HEK293 (cell line): Measurements from ENCODE around the gene R3HDM4.

Experiments used
- PRDM1 ChIP-seq: fragments of 450-650 bp; formaldehyde crosslinking; IDR thresholded peaks from 2 replicates; pipeline ENCODE4; 2016; ENCODE audit warnings: missing biosample characterization, missing genetic modification characterization
- ZNF202 ChIP-seq: fragments of 450-650 bp; formaldehyde crosslinking; IDR thresholded peaks from 2 replicates; pipeline ENCODE4 v1.5.1; 2016; ENCODE audit warnings: missing biosample characterization, missing genetic modification characterization, borderline replicate concordance
- ZNF24 ChIP-seq: fragments of 450-650 bp; formaldehyde crosslinking; IDR thresholded peaks from 2 replicates; pipeline ENCODE4 v1.5.1; 2016; ENCODE audit warnings: missing biosample characterization, missing genetic modification characterization
- ZNF398 ChIP-seq: fragments of 450-650 bp; formaldehyde crosslinking; IDR thresholded peaks from 2 replicates; pipeline ENCODE4 v1.5.1; 2017; ENCODE audit warnings: missing biosample characterization, missing genetic modification characterization
- ZNF549 ChIP-seq: fragments of 450-650 bp; IDR thresholded peaks from 2 replicates; pipeline ENCODE4 v1.5.1; 2018; ENCODE audit warnings: missing biosample characterization, missing genetic modification characterization, mild to moderate bottlenecking, inconsistent platforms, moderate library complexity
- ZNF791 ChIP-seq: fragments of 450-650 bp; formaldehyde crosslinking; IDR thresholded peaks from 2 replicates; pipeline ENCODE4 v1.5.1; 2016; ENCODE audit warnings: missing biosample characterization, missing genetic modification characterization
- ZSCAN18 ChIP-seq: fragments of 450-650 bp; formaldehyde crosslinking; IDR thresholded peaks from 2 replicates; pipeline ENCODE4 v1.5.1; 2016; ENCODE audit warnings: missing biosample characterization, missing genetic modification characterization
- TF ChIP-seq, protein P1 (sequence below): fragments of 450-650 bp; formaldehyde crosslinking; IDR thresholded peaks from 2 replicates; pipeline ENCODE4 v1.5.1; 2016; ENCODE audit warnings: missing biosample characterization, missing genetic modification characterization

DNA sequence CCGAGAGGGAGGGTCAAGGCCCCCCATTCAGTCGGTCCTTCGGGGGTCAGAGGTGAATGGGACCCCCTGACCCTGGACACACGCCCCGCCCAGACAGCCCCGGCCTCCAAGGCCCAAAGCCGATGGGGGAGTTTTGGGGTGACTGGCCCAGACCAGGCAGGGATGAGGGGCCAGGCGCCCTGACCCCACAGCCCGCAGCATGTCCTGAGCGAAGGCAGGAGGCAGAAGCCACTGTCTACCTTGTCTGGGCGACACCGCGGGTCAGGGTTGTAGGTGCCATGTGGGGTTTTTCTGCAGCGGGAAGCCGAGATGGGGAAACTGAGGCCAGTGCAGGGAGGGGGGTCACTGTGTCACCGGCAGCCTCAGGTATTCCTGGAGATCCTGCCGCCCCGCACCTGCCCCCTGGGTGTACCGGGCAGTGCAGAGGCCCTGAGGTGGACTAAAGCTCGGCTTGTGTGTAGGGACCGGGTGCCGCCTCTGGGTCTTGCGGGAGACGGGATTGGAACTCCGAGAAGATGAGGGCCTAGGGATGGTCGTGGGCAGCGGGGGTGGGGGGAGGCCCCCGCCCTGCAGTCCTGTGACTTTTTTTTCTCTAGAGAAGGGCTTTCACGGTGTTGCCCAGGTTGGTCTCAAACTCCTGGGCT, 21.3 kb upstream of the R3HDM4 start:
- no peak for TF ChIP-seq ZNF791
- TF ChIP-seq, protein P1, sequence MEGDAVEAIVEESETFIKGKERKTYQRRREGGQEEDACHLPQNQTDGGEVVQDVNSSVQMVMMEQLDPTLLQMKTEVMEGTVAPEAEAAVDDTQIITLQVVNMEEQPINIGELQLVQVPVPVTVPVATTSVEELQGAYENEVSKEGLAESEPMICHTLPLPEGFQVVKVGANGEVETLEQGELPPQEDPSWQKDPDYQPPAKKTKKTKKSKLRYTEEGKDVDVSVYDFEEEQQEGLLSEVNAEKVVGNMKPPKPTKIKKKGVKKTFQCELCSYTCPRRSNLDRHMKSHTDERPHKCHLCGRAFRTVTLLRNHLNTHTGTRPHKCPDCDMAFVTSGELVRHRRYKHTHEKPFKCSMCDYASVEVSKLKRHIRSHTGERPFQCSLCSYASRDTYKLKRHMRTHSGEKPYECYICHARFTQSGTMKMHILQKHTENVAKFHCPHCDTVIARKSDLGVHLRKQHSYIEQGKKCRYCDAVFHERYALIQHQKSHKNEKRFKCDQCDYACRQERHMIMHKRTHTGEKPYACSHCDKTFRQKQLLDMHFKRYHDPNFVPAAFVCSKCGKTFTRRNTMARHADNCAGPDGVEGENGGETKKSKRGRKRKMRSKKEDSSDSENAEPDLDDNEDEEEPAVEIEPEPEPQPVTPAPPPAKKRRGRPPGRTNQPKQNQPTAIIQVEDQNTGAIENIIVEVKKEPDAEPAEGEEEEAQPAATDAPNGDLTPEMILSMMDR (tag by site-specific recombination), result no peak
- TF ChIP-seq PRDM1, result no peak
- TF ChIP-seq ZNF24 (tag by site-specific recombination), result no peak
- no peak for TF ChIP-seq ZNF398 (tag by site-specific recombination)
- no peak for TF ChIP-seq ZNF549 (tag by site-specific recombination)
- no peak for TF ChIP-seq ZSCAN18
- no peak for TF ChIP-seq ZNF202
